GM12878 (cell line): ENCODE measurements around the gene ACTR8. TPM values are rescaled to one million over a fixed set of nuclear protein-coding genes. Genes with fewer than 3 reads are reported as not detected.

Source experiments
- BCL11A ChIP-seq: IDR thresholded peaks from 2 replicates; pipeline ENCODE4 v1.6.1; 2011; ENCODE audit warnings: low read depth, low read length
- EGR1 ChIP-seq, 2 experiments: IDR thresholded peaks; 1 replicate in 1 of 2; 2 replicates in 1 of 2; pipeline ENCODE4 v1.6.1; 2011 to 2012; ENCODE audit warnings: low read depth in 2 of 2, low read length in 2 of 2, borderline replicate concordance in 1 of 2, mild to moderate bottlenecking in 1 of 2, moderate library complexity in 1 of 2
- GABPA ChIP-seq: IDR thresholded peaks from 2 replicates; pipeline ENCODE4 v1.6.1; 2014; ENCODE audit warnings: antibody characterized with exemption, low read depth, mild to moderate bottlenecking, inconsistent platforms
- HSF1 ChIP-seq: fragments of 150-350 bp; IDR thresholded peaks from 2 replicates; pipeline ENCODE4 v1.6.1; 2014; ENCODE audit warnings: mild to moderate bottlenecking, low read depth, low read length
- MAX ChIP-seq: IDR thresholded peaks from 2 replicates; pipeline ENCODE4 v1.6.1; 2012; ENCODE audit warnings: low read depth, low read length, improper control_type of control experiment
- MEF2B ChIP-seq: fragments of 450-650 bp; IDR thresholded peaks from 2 replicates; pipeline ENCODE4 v1.6.1; 2018; ENCODE audit warnings: mild to moderate bottlenecking, moderate library complexity; ENCODE audit not compliant: partially characterized antibody, poor library complexity, severe bottlenecking
- MLLT1 ChIP-seq: fragments of 450-650 bp; IDR thresholded peaks from 2 replicates; pipeline ENCODE4 v1.6.1; 2016; ENCODE audit warnings: mild to moderate bottlenecking
- MYC ChIP-seq: IDR thresholded peaks from 2 replicates; pipeline ENCODE4 v1.6.1; 2011; ENCODE audit warnings: mild to moderate bottlenecking, low read length, moderate library complexity, inconsistent platforms; ENCODE audit not compliant: insufficient read depth, insufficient replicate concordance, insufficient read length, severe bottlenecking
- PAX5 ChIP-seq: IDR thresholded peaks from 2 replicates; pipeline ENCODE4 v1.6.1; 2011; ENCODE audit warnings: low read depth, low read length, borderline replicate concordance
- PKNOX1 ChIP-seq: fragments of 450-650 bp; IDR thresholded peaks from 2 replicates; pipeline ENCODE4 v1.6.1; 2016; ENCODE audit warnings: mild to moderate bottlenecking
- PRDM15 ChIP-seq: fragments of 450-650 bp; formaldehyde crosslinking; IDR thresholded peaks from 2 replicates; pipeline ENCODE4 v1.4.0; 2020; ENCODE audit warnings: mild to moderate bottlenecking, moderate library complexity
- SIX5 ChIP-seq: IDR thresholded peaks from 2 replicates; pipeline ENCODE4 v1.6.1; 2011; ENCODE audit warnings: mild to moderate bottlenecking, low read depth, low read length, moderate library complexity; ENCODE audit not compliant: severe bottlenecking
- SMAD1 ChIP-seq: fragments of 450-650 bp; IDR thresholded peaks from 2 replicates; pipeline ENCODE4 v1.6.1; 2018; ENCODE audit warnings: mild to moderate bottlenecking, low read depth; ENCODE audit not compliant: partially characterized antibody
- SUPT20H ChIP-seq: IDR thresholded peaks from 2 replicates; pipeline ENCODE4 v1.6.1; 2011; ENCODE audit warnings: low read depth, mild to moderate bottlenecking, low read length, moderate library complexity, borderline replicate concordance; ENCODE audit not compliant: control insufficient read depth
- YBX1 ChIP-seq: fragments of 450-650 bp; IDR thresholded peaks from 2 replicates; pipeline ENCODE4 v1.6.1; 2016; ENCODE audit warnings: antibody characterized with exemption
- ZBTB33 ChIP-seq: fragments of 450-650 bp; IDR thresholded peaks from 2 replicates; pipeline ENCODE4 v1.6.1; 2017; ENCODE audit warnings: mild to moderate bottlenecking
- ZNF217 ChIP-seq: fragments of 450-650 bp; IDR thresholded peaks from 2 replicates; pipeline ENCODE4 v1.6.1; 2017; ENCODE audit warnings: antibody characterized with exemption, mild to moderate bottlenecking
- ZSCAN29 ChIP-seq: fragments of 450-650 bp; IDR thresholded peaks from 2 replicates; pipeline ENCODE4 v1.6.1; 2017; ENCODE audit warnings: mild to moderate bottlenecking, moderate library complexity
- polyA plus RNA-seq, 11 experiments: library from polyadenylated mRNA; depleted of rRNA in 4 of 11; unstranded in 6 of 11; stranded (reverse) in 5 of 11; fragments of >200 nt; fragmentation: Nextera tagmentation in 4 of 11; fragmentation: Illumina TruSeq in 1 of 11; extraction: Ambion mirVana in 4 of 11; extraction: Trizol in 1 of 11; gene quantifications; 1 replicate in 1 of 11; 2 replicates in 10 of 11; pipeline versions ENCODE4 v1.2.1 to v1.2.3, GENCODE V29; 2011 to 2016; ENCODE audit warnings: inconsistent platforms in 2 of 11, missing spikeins in 2 of 11, low read depth in 1 of 11
- total RNA-seq, 4 experiments: library from RNA; depleted of rRNA in 3 of 4; stranded (reverse); fragments of >200 nt in 3 of 4; fragmentation: Illumina TruSeq in 1 of 4; extraction: Trizol in 1 of 4; gene quantifications; 2 replicates each; pipeline versions ENCODE4 v1.2.1 to v1.2.3, GENCODE V29; 2013 to 2021

Gene ACTR8
- total and polyA plus RNA-seq, 10 of the 15 experiments (the other 5 are each of a cell fraction or from before 2014, with no cell fraction given), result 5.3 to 35.7 (median 26.4) TPM

- TF ChIP-seq MYC (no peak), SIX5 (peak; percentile 69), MAX (no peak), PKNOX1 (peak; percentile 27; the same call in 1 of the 2 replicates), HSF1 (no peak), GABPA (no peak), ZSCAN29 (no peak), ZNF217 (peak; percentile 63), YBX1 (no peak), SMAD1 (no peak), PRDM15 (CRISPR knock-in tag) (no peak), SUPT20H (no peak), BCL11A (no peak), ZBTB33 (no peak), EGR1 (IDR thresholded peaks at IDR 0.05; ENCODE audit: borderline replicate concordance in 1 of 2, low read depth in 2 of 2, low read length in 2 of 2) (peak in 1 of 2 experiments; percentile 87; a peak in 2 of 3 replicates), MEF2B (peak; percentile 16), PAX5 (no peak), MLLT1 (peak; percentile 79)
These were observed at the start of gene ACTR8 (continued) for GRCh38 chr3:53881691-53882593.
